Measurements from ENCODE around the gene ZNF337. TPM values are rescaled to one million over a fixed set of nuclear protein-coding genes. Genes with fewer than 3 reads are reported as not detected.
"Not testable (repeated sequence)": the region's sequence is repeated elsewhere in the genome, so short reads cannot be mapped to it uniquely, and the experiment has no call there.

Gene ZNF337
- polyA plus RNA-seq, 3 donors, result 2.1 to 12.0 (median 3.0) TPM

DNA sequence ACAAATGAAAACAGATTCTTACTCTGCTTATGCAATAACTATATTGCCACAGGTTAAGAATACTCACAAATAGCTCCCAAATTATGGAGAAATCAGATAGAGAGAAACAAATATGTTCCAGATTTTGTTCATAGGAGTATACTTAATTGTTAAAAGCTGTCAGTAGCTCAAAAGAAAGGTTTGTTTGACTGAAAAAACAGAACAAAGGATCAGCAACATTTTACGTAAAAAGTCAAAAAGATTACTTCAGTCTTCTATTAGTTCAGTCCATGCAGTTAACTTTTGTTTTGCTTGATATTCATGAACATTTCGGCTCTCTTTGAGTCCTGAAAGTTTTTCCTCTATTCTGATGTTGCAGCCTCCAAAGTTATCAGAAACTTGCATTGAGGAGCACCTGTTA, 59.4 kb downstream of the ZNF337 start:
- no peaks in the 10 kb centered on the region for H3K79me2 ChIP-seq (ENCODE audit: insufficient read depth, low read length)
- Mint-ChIP-seq H3K9me3 (peaks cover 1 to 29% (median 15%) of the 10 kb centered on the region in 7 donors), H3K27ac (no peak overlapping the region), H3K27me3 (ENCODE audit: low read depth in 3 of 3) (peaks cover 0 to 2% (median 0%) of the 10 kb centered on the region in 3 donors), H3K4me3 (no peak overlapping the region), H3K4me1 (no peaks in the 10 kb centered on the region), H3K36me3 (peaks cover 5 to 12% of the 10 kb centered on the region in 2 donors)
- no peaks in the 10 kb centered on the region for H3K4me1 ChIP-seq (ENCODE audit: control insufficient read depth in 1 of 2, insufficient read depth in 2 of 2, low read length in 2 of 2)
- TF ChIP-seq, protein P1, sequence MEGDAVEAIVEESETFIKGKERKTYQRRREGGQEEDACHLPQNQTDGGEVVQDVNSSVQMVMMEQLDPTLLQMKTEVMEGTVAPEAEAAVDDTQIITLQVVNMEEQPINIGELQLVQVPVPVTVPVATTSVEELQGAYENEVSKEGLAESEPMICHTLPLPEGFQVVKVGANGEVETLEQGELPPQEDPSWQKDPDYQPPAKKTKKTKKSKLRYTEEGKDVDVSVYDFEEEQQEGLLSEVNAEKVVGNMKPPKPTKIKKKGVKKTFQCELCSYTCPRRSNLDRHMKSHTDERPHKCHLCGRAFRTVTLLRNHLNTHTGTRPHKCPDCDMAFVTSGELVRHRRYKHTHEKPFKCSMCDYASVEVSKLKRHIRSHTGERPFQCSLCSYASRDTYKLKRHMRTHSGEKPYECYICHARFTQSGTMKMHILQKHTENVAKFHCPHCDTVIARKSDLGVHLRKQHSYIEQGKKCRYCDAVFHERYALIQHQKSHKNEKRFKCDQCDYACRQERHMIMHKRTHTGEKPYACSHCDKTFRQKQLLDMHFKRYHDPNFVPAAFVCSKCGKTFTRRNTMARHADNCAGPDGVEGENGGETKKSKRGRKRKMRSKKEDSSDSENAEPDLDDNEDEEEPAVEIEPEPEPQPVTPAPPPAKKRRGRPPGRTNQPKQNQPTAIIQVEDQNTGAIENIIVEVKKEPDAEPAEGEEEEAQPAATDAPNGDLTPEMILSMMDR (IDR thresholded peaks at IDR 0.05), result no peak
- no peak overlapping the region for H2AFZ ChIP-seq (ENCODE audit: insufficient read depth, low read depth, low read length, poor library complexity, severe bottlenecking)
- H3K27ac ChIP-seq (ENCODE audit: low read depth in 1 of 2, low read length in 2 of 2), result no peak overlapping the region
- H3K4me3 ChIP-seq (replicated peaks in 1 of 3; ENCODE audit: low read depth in 2 of 3, low read length in 3 of 3), result no peak overlapping the region
- no peak for DNase-seq
- no peaks in the 10 kb centered on the region for H4K20me1 ChIP-seq (ENCODE audit: insufficient read depth, low read length)
- WGBS (ENCODE audit: insufficient coverage), result 100% methylated on average over 1 of the region's 2 CpGs
- no peaks in the 10 kb centered on the region for H3K27me3 ChIP-seq (ENCODE audit: control insufficient read depth in 2 of 2, insufficient read depth in 2 of 2, low read length in 2 of 2)
- H3K9ac ChIP-seq (ENCODE audit: insufficient read depth, low read length, poor library complexity, severe bottlenecking), result no peak overlapping the region
- no peaks in the 10 kb centered on the region for H3K36me3 ChIP-seq (replicated peaks in 1 of 2; ENCODE audit: control insufficient read depth in 1 of 2, insufficient read depth in 2 of 2, low read length in 2 of 2)
- H3K9me3 ChIP-seq (replicated peaks in 1 of 2; ENCODE audit: control insufficient read depth in 1 of 2, insufficient read depth in 1 of 2, low read length in 2 of 2), result peaks cover 0 to 5% of the 10 kb centered on the region in 2 donors
- H3K4me2 ChIP-seq (replicated peaks; ENCODE audit: extremely low read depth, low read length, poor library complexity, severe bottlenecking), result no peak overlapping the region
- intact Hi-C loops (cut with micrococcal nuclease), result no loop called here

DNA sequence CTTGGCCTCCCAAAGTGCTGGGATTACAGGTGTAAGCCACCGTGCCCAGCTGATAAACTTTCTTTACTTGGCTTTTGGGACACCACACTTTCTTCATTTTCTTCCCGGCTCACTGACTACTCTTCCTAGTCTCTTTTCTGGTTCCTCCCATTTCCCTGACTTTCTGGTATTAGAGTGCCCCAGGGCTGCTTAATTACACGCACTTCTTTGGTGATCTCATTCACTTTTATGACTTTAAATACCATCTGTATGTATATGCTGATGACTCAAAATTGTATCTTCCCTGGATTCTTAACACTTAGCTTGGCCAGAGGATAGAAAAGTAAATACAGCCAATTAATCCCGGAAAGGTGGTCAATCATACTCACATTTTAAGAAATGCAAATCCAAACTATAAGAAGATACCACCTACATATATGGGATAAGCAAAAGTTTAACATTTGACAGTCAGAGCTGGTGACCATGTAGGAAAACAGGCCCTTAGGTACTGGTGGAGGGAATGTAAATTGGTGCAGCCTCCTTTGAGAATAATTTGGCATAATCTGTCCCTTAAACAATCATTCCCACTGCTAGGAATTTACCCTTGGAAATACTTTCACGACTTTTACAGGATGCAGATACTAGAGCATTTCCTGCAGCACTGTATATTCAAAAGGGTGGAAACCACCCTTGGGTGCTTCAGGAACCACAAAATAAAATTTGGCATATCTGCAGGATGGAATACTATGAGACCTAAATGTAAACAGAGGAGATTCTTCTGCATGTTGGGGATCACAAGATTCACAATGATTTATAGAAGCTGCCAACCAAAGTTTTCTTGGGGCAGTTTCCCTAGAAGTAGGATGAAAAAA, 63.5 kb downstream of the ZNF337 start:
- no peaks in the 10 kb centered on the region for H3K4me1 ChIP-seq (ENCODE audit: control insufficient read depth in 1 of 2, insufficient read depth in 2 of 2, low read length in 2 of 2)
- H3K27ac ChIP-seq (ENCODE audit: low read depth in 1 of 2, low read length in 2 of 2), result no peak overlapping the region
- no peaks in the 10 kb centered on the region for H3K36me3 ChIP-seq (replicated peaks in 1 of 2; ENCODE audit: control insufficient read depth in 1 of 2, insufficient read depth in 2 of 2, low read length in 2 of 2)
- peaks cover 5 to 9% of the 10 kb centered on the region in 2 donors for H3K9me3 ChIP-seq (replicated peaks in 1 of 2; ENCODE audit: control insufficient read depth in 1 of 2, insufficient read depth in 1 of 2, low read length in 2 of 2)
- Mint-ChIP-seq H3K27ac (no peak overlapping the region), H3K27me3 (ENCODE audit: low read depth in 3 of 3) (peaks cover 0 to 2% (median 1%) of the 10 kb centered on the region in 3 donors), H3K4me1 (no peaks in the 10 kb centered on the region), H3K36me3 (peaks cover 5 to 12% of the 10 kb centered on the region in 2 donors), H3K4me3 (no peak overlapping the region), H3K9me3 (peaks cover 9 to 39% (median 29%) of the 10 kb centered on the region in 7 donors)
- no peaks in the 10 kb centered on the region for H4K20me1 ChIP-seq (ENCODE audit: insufficient read depth, low read length)
- no peak overlapping the region for H2AFZ ChIP-seq (ENCODE audit: insufficient read depth, low read depth, low read length, poor library complexity, severe bottlenecking)
- DNase-seq, result no peak
- H3K27me3 ChIP-seq (ENCODE audit: control insufficient read depth in 2 of 2, insufficient read depth in 2 of 2, low read length in 2 of 2), result no peaks in the 10 kb centered on the region
- intact Hi-C loops (cut with micrococcal nuclease), result no loop called here
- no peak overlapping the region for H3K4me3 ChIP-seq (replicated peaks in 1 of 3; ENCODE audit: low read depth in 2 of 3, low read length in 3 of 3)
- no peak overlapping the region for H3K9ac ChIP-seq (ENCODE audit: insufficient read depth, low read length, poor library complexity, severe bottlenecking)
- TF ChIP-seq, protein P1 (IDR thresholded peaks at IDR 0.05), result no peak
- no peak overlapping the region for H3K4me2 ChIP-seq (replicated peaks; ENCODE audit: extremely low read depth, low read length, poor library complexity, severe bottlenecking)
- no peaks in the 10 kb centered on the region for H3K79me2 ChIP-seq (ENCODE audit: insufficient read depth, low read length)
- 60% methylated on average over 1 of the region's 5 CpGs for WGBS (ENCODE audit: insufficient coverage)

DNA sequence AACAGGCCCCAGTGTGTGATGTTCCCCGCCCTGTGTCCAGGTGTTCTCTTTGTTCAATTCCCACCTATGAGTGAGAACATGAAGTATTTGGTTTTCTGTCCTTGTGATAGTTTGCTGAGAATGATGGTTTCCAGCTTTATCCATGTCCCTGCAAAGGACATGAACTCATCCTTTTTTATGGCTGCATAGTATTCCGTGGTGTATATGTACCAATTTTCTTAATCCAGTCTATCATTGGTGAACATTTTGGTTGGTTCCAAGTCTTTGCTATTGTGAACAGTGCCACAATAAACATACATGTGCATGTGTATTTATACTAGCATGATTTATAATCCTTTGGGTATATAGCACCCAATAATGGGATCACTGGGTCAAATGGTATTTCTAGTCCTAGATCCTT, 66.0 kb downstream of the ZNF337 start:
- no CpG with 5 or more reads among the region's 2 CpGs for WGBS (ENCODE audit: insufficient coverage)
- H3K36me3 Mint-ChIP-seq; H4K20me1 ChIP-seq (ENCODE audit: insufficient read depth, low read length); H3K27ac Mint-ChIP-seq; H3K27ac ChIP-seq (ENCODE audit: low read depth in 1 of 2, low read length in 2 of 2); H3K79me2 ChIP-seq (ENCODE audit: insufficient read depth, low read length); H3K36me3 ChIP-seq (replicated peaks in 1 of 2; ENCODE audit: control insufficient read depth in 1 of 2, insufficient read depth in 2 of 2, low read length in 2 of 2); H3K4me2 ChIP-seq (replicated peaks; ENCODE audit: extremely low read depth, low read length, poor library complexity, severe bottlenecking); H2AFZ ChIP-seq (ENCODE audit: insufficient read depth, low read depth, low read length, poor library complexity, severe bottlenecking); DNase-seq; H3K9ac ChIP-seq (ENCODE audit: insufficient read depth, low read length, poor library complexity, severe bottlenecking); intact Hi-C loops (cut with micrococcal nuclease); H3K27me3 ChIP-seq (ENCODE audit: control insufficient read depth in 2 of 2, insufficient read depth in 2 of 2, low read length in 2 of 2); H3K4me1 Mint-ChIP-seq; H3K4me3 ChIP-seq (replicated peaks in 1 of 3; ENCODE audit: low read depth in 2 of 3, low read length in 3 of 3); H3K4me1 ChIP-seq (ENCODE audit: control insufficient read depth in 1 of 2, insufficient read depth in 2 of 2, low read length in 2 of 2); H3K4me3 Mint-ChIP-seq; H3K27me3 Mint-ChIP-seq (ENCODE audit: low read depth in 3 of 3): not testable (repeated sequence)
- H3K9me3 Mint-ChIP-seq, result peaks cover 14 to 36% (median 27%) of the 10 kb centered on the region in 7 donors
- peaks cover 4 to 22% of the 10 kb centered on the region in 2 donors for H3K9me3 ChIP-seq (replicated peaks in 1 of 2; ENCODE audit: control insufficient read depth in 1 of 2, insufficient read depth in 1 of 2, low read length in 2 of 2)

Measured in CD14-positive monocyte (primary cell).